ENCODE results near the gene MYB.

- TF ChIP-seq CTCF (conservative IDR thresholded peaks at IDR 0.05; ENCODE audit: low read length) (no peak), EZH2phosphoT487 (IDR thresholded peaks at IDR 0.05; ENCODE audit: borderline replicate concordance) (no peak)
These were observed 55.6 kb downstream of the MYB start for GRCh38 chr6:135236732-135237131.
